Thoracic aorta (tissue), 2 donors: ENCODE measurements around the gene PML. TPM values are rescaled to one million over a fixed set of nuclear protein-coding genes. Genes with fewer than 3 reads are reported as not detected.

Experiments
- ATAC-seq: fragments of 150-250 bp; one replicate; pipeline ENCODE4 v1.8.0; 2017; ENCODE audit warnings: low read depth; ENCODE audit not compliant: insufficient number of reproducible peaks, low FRiP score
- DNase-seq: peaks from one replicate; pipeline ENCODE4 v3.0.0-alpha.2; 2020; ENCODE audit warnings: low spot score
- H3K27ac ChIP-seq, 2 donors: fragments of 200-600 bp; sonication (generic); 1 replicate in 1 of 2; 2 replicates in 1 of 2; pipeline ENCODE4 v1.5.1; 2016; ENCODE audit warnings: mild to moderate bottlenecking in 2 of 2, moderate library complexity in 2 of 2
- H3K27me3 ChIP-seq: fragments of 200-600 bp; sonication (generic); replicated peaks from 2 replicates; pipeline ENCODE4 v1.6.0; 2016; ENCODE audit warnings: mild to moderate bottlenecking; ENCODE audit not compliant: insufficient read depth
- H3K36me3 ChIP-seq: fragments of 200-600 bp; sonication (generic); one replicate; pipeline ENCODE4 v1.5.1; 2016
- H3K4me1 ChIP-seq, 2 donors: fragments of 200-600 bp; sonication (generic); 1 replicate in 1 of 2; 2 replicates in 1 of 2; pipeline versions ENCODE4 v1.5.1 to v1.6.0; 2016; ENCODE audit warnings: low read depth in 2 of 2, mild to moderate bottlenecking in 1 of 2; ENCODE audit not compliant: control insufficient read depth in 1 of 2
- H3K4me3 ChIP-seq: fragments of 200-600 bp; sonication (generic); 2 replicates; pipeline ENCODE4 v1.5.1; 2016; ENCODE audit warnings: mild to moderate bottlenecking
- H3K9me3 ChIP-seq: fragments of 200-600 bp; sonication (generic); 2 replicates; pipeline ENCODE4 v1.5.1; 2016
- total RNA-seq, 2 donors: library from RNA; depleted of rRNA; stranded (reverse); fragments of >200 nt; gene quantifications; one replicate each; pipeline versions ENCODE4 v1.1.0 to v1.2.3, GENCODE V29; 2016
- TF ChIP-seq, protein P1 (sequence below): fragments of 200-600 bp; sonication (generic); IDR thresholded peaks from one replicate; pipeline ENCODE4 v1.5.1; 2019; ENCODE audit warnings: antibody characterized with exemption

Gene PML
- total RNA-seq, 2 donors from 2014 or later = 77.2 to 138 TPM

GRCh38 chr15:73990250-73991005, 4.1 kb upstream of the PML start:
- DNase-seq (no peak), ATAC-seq (no peak)
- H3K27me3 ChIP-seq = no peaks in the 10 kb centered on the region
- peaks cover 31 to 59% of the 10 kb centered on the region in 2 donors for H3K4me1 ChIP-seq
- TF ChIP-seq, protein P1, sequence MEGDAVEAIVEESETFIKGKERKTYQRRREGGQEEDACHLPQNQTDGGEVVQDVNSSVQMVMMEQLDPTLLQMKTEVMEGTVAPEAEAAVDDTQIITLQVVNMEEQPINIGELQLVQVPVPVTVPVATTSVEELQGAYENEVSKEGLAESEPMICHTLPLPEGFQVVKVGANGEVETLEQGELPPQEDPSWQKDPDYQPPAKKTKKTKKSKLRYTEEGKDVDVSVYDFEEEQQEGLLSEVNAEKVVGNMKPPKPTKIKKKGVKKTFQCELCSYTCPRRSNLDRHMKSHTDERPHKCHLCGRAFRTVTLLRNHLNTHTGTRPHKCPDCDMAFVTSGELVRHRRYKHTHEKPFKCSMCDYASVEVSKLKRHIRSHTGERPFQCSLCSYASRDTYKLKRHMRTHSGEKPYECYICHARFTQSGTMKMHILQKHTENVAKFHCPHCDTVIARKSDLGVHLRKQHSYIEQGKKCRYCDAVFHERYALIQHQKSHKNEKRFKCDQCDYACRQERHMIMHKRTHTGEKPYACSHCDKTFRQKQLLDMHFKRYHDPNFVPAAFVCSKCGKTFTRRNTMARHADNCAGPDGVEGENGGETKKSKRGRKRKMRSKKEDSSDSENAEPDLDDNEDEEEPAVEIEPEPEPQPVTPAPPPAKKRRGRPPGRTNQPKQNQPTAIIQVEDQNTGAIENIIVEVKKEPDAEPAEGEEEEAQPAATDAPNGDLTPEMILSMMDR = no peak
- no peak overlapping the region for H3K4me3 ChIP-seq
- peak overlapping the region; percentile 65 to 67 for H3K27ac ChIP-seq
- H3K36me3 ChIP-seq = peaks cover 4% of the 10 kb centered on the region
- H3K9me3 ChIP-seq = no peaks in the 10 kb centered on the region

GRCh38 chr15:73991260-73991659, 3.3 kb upstream of the PML start:
- ATAC-seq = peak; percentile 19
- H3K4me1 ChIP-seq = peaks cover 38 to 68% of the 10 kb centered on the region in 2 donors

DNA sequence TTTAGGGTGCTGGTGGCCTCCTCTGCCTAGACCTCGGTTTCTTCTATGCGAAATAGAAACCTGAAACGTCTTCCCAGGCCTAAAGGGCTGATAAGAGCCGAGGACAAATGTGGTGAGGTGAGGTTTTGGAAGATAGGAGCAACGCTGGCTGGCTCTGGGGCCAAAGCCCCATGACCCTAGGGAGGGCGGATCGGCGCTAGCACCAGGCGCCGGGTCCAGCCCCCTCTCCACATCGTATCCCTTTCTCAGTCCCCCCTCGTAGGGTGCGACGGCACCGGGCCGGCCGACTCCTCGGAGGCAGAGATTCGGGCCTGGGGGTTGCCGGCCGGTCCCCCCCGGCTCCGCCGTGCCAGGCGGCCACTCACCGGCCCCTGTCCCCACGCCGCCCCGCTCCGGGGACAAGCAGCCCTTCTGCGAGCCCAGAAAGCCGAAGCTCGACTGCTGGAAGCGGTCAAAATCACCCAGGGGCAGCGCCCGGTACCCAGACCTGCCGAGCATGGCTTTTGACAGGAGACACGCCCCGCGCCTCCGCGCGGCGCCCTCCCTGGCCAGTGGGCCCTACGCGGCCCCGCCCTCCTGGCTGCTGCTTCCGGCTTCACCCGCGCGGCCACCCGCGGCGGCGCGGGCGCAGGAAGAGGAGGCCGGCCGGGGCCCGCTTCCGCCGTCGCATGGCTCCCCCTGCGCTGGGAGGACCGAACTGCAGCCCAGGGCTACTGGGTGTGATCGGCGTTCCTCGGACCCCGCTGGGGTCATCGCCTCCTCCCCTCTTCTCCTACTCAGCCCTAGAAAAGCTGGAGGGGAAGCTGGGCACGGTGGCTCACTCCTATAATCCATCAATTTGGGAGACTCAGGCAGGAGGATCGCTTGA, 2.6 kb upstream of the PML start, which contains the start of gene STOML1:
TSS of gene STOML1 (minus strand) at position 570 of the 868 bp plus-strand sequence. CDS start at position 498, 72 bp downstream.
- peaks cover 45 to 73% of the 10 kb centered on the region in 2 donors for H3K4me1 ChIP-seq
- peak within 1 kb of the TSS; percentile 65 to 67 for H3K27ac ChIP-seq
- peaks cover 4% of the 10 kb centered on the region for H3K36me3 ChIP-seq
- no peaks in the 10 kb centered on the region for H3K9me3 ChIP-seq
- DNase-seq (peak; percentile 61), ATAC-seq (peak; percentile 52)
- no peaks in the 10 kb centered on the region for H3K27me3 ChIP-seq
- TF ChIP-seq, protein P1 = peak; percentile 94
- peak within 1 kb of the TSS; percentile 71 for H3K4me3 ChIP-seq

More at GRCh38 chr15:73991260-73991659, 3.3 kb upstream of the PML start:
- H3K27ac ChIP-seq = peak overlapping the region; percentile 65 to 67
- peak overlapping the region; percentile 71 for H3K4me3 ChIP-seq
- no peaks in the 10 kb centered on the region for H3K9me3 ChIP-seq
- peak; percentile 40 for DNase-seq
- H3K36me3 ChIP-seq = peaks cover 4% of the 10 kb centered on the region
- no peaks in the 10 kb centered on the region for H3K27me3 ChIP-seq
- TF ChIP-seq, protein P1 = no peak

- Histone ChIP-seq H3K36me3 (peaks cover 4% of the 10 kb centered on the region), H3K27me3 (no peaks in the 10 kb centered on the region), H3K4me3 (peak overlapping the region; percentile 71), H3K4me1 (peaks cover 49 to 75% of the 10 kb centered on the region in 2 donors), H3K9me3 (no peaks in the 10 kb centered on the region), H3K27ac (peak overlapping the region; percentile 43 to 65)
- TF ChIP-seq, protein P1 = peak; percentile 31
- DNase-seq = no peak
- ATAC-seq = no peak
These were observed 2.0 kb upstream of the PML start for GRCh38 chr15:73992594-73992898.
